Ascending aorta (tissue), 2 donors: ENCODE measurements around the gene CFAP68. TPM values are rescaled to one million over a fixed set of nuclear protein-coding genes. Genes with fewer than 3 reads are reported as not detected.

Experiments
- DNase-seq, 2 donors: peaks; one replicate each; pipeline ENCODE4 v3.0.0-alpha.2; 2019; ENCODE audit warnings: low spot score in 2 of 2
- H3K27ac ChIP-seq, 2 donors: fragments of 200-600 bp; sonication (generic); one replicate each; pipeline ENCODE4 v1.5.1; 2016 to 2017; ENCODE audit warnings: mild to moderate bottlenecking in 1 of 2
- H3K27me3 ChIP-seq: fragments of 200-600 bp; sonication (generic); one replicate; pipeline ENCODE4 v1.5.1; 2017
- H3K36me3 ChIP-seq, 2 donors: fragments of 200-600 bp; sonication (generic); one replicate each; pipeline ENCODE4 v1.5.1; 2016
- H3K4me1 ChIP-seq, 2 donors: fragments of 200-600 bp; sonication (generic); one replicate each; pipeline ENCODE4 v1.5.1; 2016 to 2017; ENCODE audit warnings: mild to moderate bottlenecking in 1 of 2
- H3K4me3 ChIP-seq, 2 donors: fragments of 200-600 bp; sonication (generic); one replicate each; pipeline ENCODE4 v1.5.1; 2016 to 2017; ENCODE audit warnings: mild to moderate bottlenecking in 1 of 2
- H3K9me3 ChIP-seq, 2 donors: fragments of 200-600 bp; sonication (generic); one replicate each; pipeline ENCODE4 v1.5.1; 2016
- intact Hi-C: fragments of 100-400 bp; cut with DNase I; formaldehyde crosslinking; loops from one replicate; pipeline ENCODE4 v1.15.1; 2023
- total RNA-seq: library from RNA; depleted of rRNA; stranded (reverse); fragments of >200 nt; gene quantifications from one replicate; pipeline ENCODE4 v1.1.0, GENCODE V29; 2016
- TF ChIP-seq, protein P1 (sequence below), 3 experiments: fragments of 200-600 bp in 2 of 3; fragments of 450-650 bp in 1 of 3; sonication (generic) in 2 of 3; IDR thresholded peaks; one replicate each; pipeline ENCODE4 v1.5.1; 2016 to 2019; ENCODE audit warnings: antibody characterized with exemption in 3 of 3, mild to moderate bottlenecking in 1 of 3, moderate library complexity in 1 of 3

CFAP68 gene
- total RNA-seq, 1 donor from 2014 or later = not detected

DNA sequence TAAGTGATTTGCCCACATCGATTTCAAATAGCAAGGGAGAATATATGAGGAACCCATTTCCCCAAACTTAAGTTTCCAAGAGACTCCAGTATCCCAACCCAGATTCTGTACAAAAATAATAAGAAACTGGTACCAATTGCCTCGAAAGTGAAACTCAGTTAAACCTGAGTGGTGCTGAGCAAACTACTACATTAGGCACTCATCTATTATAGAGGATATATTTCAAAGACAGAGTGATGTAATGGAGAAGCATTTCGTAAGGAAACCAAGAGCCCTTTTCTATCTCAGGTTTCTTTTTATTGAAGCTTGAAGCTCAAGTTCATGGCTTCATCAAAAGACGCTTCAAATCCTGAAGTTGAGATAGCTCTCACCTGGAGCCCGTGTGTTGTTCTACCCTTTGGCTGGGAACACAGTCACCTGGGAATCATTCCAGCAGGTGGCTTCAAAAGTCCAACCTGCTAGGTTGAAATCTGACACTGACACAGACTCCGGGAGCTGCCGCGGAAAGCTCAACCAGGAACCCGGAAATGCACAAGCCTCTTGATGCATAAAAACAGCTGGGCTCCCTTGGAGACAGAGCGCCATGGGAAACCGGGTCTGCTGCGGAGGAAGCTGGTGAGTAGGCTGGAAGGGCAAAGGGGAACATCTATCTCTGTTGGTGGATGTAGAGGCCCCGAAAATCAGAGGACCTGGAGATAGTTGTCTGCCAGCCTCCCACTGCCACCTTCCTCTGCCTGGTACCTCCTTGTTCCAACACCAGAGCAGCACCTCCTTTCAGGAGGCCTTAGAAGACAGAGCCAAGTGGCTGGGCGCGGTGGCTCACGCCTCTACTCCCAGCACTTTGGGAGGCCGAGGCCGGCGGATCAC, 39.3 kb downstream of the CFAP68 start, which contains the start of gene C11orf52:
C11orf52 (plus strand) TSS at position 524 of the 867 bp plus-strand sequence; CDS start at position 584, 60 bp downstream.
- intact Hi-C loops = no loop called here

GRCh38 chr11:111920908-111921307, 41.6 kb downstream of the CFAP68 start:
- Histone ChIP-seq H3K4me3 (no peak overlapping the region), H3K36me3 (no peaks in the 10 kb centered on the region), H3K27ac (peak overlapping the region; percentile 78 to 92), H3K4me1 (peaks cover 8 to 49% of the 10 kb centered on the region in 2 donors), H3K9me3 (no peaks in the 10 kb centered on the region), H3K27me3 (no peaks in the 10 kb centered on the region)
- intact Hi-C loops = loop anchor here (10.0 kb wide), 1 partner anchor 374 kb away; no protein-coding TSS in a partner anchor
- no peak for DNase-seq
- TF ChIP-seq, protein P1, sequence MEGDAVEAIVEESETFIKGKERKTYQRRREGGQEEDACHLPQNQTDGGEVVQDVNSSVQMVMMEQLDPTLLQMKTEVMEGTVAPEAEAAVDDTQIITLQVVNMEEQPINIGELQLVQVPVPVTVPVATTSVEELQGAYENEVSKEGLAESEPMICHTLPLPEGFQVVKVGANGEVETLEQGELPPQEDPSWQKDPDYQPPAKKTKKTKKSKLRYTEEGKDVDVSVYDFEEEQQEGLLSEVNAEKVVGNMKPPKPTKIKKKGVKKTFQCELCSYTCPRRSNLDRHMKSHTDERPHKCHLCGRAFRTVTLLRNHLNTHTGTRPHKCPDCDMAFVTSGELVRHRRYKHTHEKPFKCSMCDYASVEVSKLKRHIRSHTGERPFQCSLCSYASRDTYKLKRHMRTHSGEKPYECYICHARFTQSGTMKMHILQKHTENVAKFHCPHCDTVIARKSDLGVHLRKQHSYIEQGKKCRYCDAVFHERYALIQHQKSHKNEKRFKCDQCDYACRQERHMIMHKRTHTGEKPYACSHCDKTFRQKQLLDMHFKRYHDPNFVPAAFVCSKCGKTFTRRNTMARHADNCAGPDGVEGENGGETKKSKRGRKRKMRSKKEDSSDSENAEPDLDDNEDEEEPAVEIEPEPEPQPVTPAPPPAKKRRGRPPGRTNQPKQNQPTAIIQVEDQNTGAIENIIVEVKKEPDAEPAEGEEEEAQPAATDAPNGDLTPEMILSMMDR (IDR thresholded peaks at IDR 0.05) = no peak

More for the DNA sequence above, 39.3 kb downstream of the CFAP68 start, which contains the start of gene C11orf52:
- Histone ChIP-seq H3K4me1 (peaks cover 2 to 35% of the 10 kb centered on the region in 2 donors), H3K9me3 (no peaks in the 10 kb centered on the region), H3K36me3 (no peaks in the 10 kb centered on the region), H3K27ac (peak within 1 kb of the TSS; percentile 29 to 98), H3K27me3 (no peaks in the 10 kb centered on the region), H3K4me3 (no peak within 1 kb of the TSS)
- TF ChIP-seq, protein P1 (IDR thresholded peaks at IDR 0.05) = no peak
- peak in 1 of 2 donors; percentile 64 for DNase-seq

GRCh38 chr11:111921541-111922230, 42.3 kb downstream of the CFAP68 start:
- intact Hi-C loops = loop anchor here (10.0 kb wide), 1 partner anchor 373 kb away; no protein-coding TSS in a partner anchor

GRCh38 chr11:111922803-111923202, 43.5 kb downstream of the CFAP68 start:
- intact Hi-C loops = loop anchor here (1.0 to 10.0 kb wide), 2 partner anchors 11 to 372 kb away; partner anchors contain the start of gene HSPB2
- peak in 1 of 2 donors; percentile 86 for DNase-seq
- H3K27ac ChIP-seq = peak overlapping the region; percentile 89 to 92
- H3K4me3 ChIP-seq = peak overlapping the region; percentile 13 to 48
- H3K4me1 ChIP-seq = peaks cover 14 to 52% of the 10 kb centered on the region in 2 donors
- TF ChIP-seq, protein P1 (IDR thresholded peaks at IDR 0.05) = no peak
- no peaks in the 10 kb centered on the region for H3K36me3 ChIP-seq
- H3K9me3 ChIP-seq = no peaks in the 10 kb centered on the region
- H3K27me3 ChIP-seq = no peaks in the 10 kb centered on the region

More at GRCh38 chr11:111921541-111922230, 42.3 kb downstream of the CFAP68 start:
- peak in 1 of 2 donors; percentile 54 for DNase-seq
- peaks cover 14 to 53% of the 10 kb centered on the region in 2 donors for H3K4me1 ChIP-seq
- no peak overlapping the region for H3K4me3 ChIP-seq
- no peaks in the 10 kb centered on the region for H3K36me3 ChIP-seq
- TF ChIP-seq, protein P1 (IDR thresholded peaks at IDR 0.05) = no peak
- H3K27me3 ChIP-seq = no peaks in the 10 kb centered on the region
- H3K27ac ChIP-seq = peak overlapping the region; percentile 78 to 92
- H3K9me3 ChIP-seq = no peaks in the 10 kb centered on the region

DNA sequence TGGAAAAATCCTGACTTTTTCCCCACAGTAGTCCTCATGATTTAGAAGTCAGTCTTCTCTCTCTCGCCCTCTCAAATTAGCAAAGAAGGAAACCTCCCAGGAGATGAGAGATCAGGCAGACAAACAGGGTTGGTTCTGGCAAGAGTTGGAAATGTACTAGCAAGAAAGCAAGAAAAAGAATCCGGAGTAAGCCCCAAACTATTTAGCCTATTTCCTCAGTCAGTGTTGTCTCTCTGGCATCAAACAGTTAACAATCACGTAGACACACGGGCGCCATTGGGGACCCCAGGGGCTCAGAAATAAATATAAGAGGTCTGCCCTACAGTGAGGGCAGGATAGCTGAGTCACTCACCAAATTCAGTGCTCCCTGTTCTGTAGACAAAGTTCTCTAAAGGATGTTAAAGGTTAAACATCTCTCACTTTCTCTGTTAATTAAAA, 44.0 kb downstream of the CFAP68 start:
- Histone ChIP-seq H3K9me3 (no peaks in the 10 kb centered on the region), H3K4me1 (peaks cover 14 to 52% of the 10 kb centered on the region in 2 donors), H3K4me3 (peak overlapping the region; percentile 11 to 48), H3K27me3 (no peaks in the 10 kb centered on the region), H3K27ac (peak overlapping the region; percentile 89 to 92), H3K36me3 (no peaks in the 10 kb centered on the region)
- peak in 1 of 2 donors; percentile 89 for DNase-seq
- intact Hi-C loops = loop anchor here (1.0 to 10.0 kb wide), 2 partner anchors 11 to 371 kb away; partner anchors contain the start of gene HSPB2
- TF ChIP-seq, protein P1 (IDR thresholded peaks at IDR 0.05) = no peak
